SK-N-SH (cell line): ENCODE results near the gene ESYT3.

Experiments used
- CTCF ChIP-seq: fragments of 200-600 bp; sonication (generic); IDR thresholded peaks from 2 replicates; pipeline ENCODE4 v1.6.1; 2017; ENCODE audit warnings: antibody characterized with exemption, mild to moderate bottlenecking, moderate library complexity
- EZH2phosphoT487 ChIP-seq: fragments of 200-600 bp; sonication (generic); IDR thresholded peaks from 2 replicates; pipeline ENCODE4 v1.6.1; 2017; ENCODE audit warnings: low read depth, mixed run types, mild to moderate bottlenecking, antibody characterized with exemption, moderate library complexity, borderline replicate concordance
- JUND ChIP-seq: IDR thresholded peaks from 2 replicates; pipeline ENCODE4 v1.4.0; 2012
- MEF2A ChIP-seq: IDR thresholded peaks from 2 replicates; pipeline ENCODE4 v1.4.0; 2012; ENCODE audit warnings: low read depth, borderline replicate concordance
- NFIC ChIP-seq: IDR thresholded peaks from 2 replicates; pipeline ENCODE4 v1.4.0; 2012; ENCODE audit warnings: borderline replicate concordance
- NRF1 ChIP-seq: IDR thresholded peaks from 2 replicates; pipeline ENCODE4 v1.6.1; 2012; ENCODE audit warnings: low read depth, mild to moderate bottlenecking, low read length
- RAD21 ChIP-seq: IDR thresholded peaks from 2 replicates; pipeline ENCODE4 v1.6.1; 2012; ENCODE audit warnings: mild to moderate bottlenecking, low read length
- RCOR1 ChIP-seq: fragments of 150-350 bp; IDR thresholded peaks from 2 replicates; pipeline ENCODE4 v1.6.1; 2017; ENCODE audit warnings: antibody characterized with exemption, low read length
- SMC3 ChIP-seq: IDR thresholded peaks from 2 replicates; pipeline ENCODE4 v1.6.1; 2012; ENCODE audit warnings: low read depth, low read length, improper control_type of control experiment
- TCF12 ChIP-seq: IDR thresholded peaks from 2 replicates; pipeline ENCODE4 v1.4.0; 2012
- TF ChIP-seq, protein P1 (sequence below): IDR thresholded peaks from 2 replicates; pipeline ENCODE4 v1.6.1; 2012; ENCODE audit warnings: mild to moderate bottlenecking, low read depth, low read length, moderate library complexity
- TF ChIP-seq, protein P2 (sequence below): fragments of 150-350 bp; IDR thresholded peaks from 2 replicates; pipeline ENCODE4 v1.6.1; 2017; ENCODE audit warnings: antibody characterized with exemption, low read length, low read depth, borderline replicate concordance

- TF ChIP-seq RAD21 (no peak), CTCF (no peak), NRF1 (no peak), RCOR1 (no peak), MEF2A (no peak), JUND (no peak), TCF12 (no peak), NFIC (no peak), SMC3 (no peak), EZH2phosphoT487 (no peak)
- TF ChIP-seq, protein P1, sequence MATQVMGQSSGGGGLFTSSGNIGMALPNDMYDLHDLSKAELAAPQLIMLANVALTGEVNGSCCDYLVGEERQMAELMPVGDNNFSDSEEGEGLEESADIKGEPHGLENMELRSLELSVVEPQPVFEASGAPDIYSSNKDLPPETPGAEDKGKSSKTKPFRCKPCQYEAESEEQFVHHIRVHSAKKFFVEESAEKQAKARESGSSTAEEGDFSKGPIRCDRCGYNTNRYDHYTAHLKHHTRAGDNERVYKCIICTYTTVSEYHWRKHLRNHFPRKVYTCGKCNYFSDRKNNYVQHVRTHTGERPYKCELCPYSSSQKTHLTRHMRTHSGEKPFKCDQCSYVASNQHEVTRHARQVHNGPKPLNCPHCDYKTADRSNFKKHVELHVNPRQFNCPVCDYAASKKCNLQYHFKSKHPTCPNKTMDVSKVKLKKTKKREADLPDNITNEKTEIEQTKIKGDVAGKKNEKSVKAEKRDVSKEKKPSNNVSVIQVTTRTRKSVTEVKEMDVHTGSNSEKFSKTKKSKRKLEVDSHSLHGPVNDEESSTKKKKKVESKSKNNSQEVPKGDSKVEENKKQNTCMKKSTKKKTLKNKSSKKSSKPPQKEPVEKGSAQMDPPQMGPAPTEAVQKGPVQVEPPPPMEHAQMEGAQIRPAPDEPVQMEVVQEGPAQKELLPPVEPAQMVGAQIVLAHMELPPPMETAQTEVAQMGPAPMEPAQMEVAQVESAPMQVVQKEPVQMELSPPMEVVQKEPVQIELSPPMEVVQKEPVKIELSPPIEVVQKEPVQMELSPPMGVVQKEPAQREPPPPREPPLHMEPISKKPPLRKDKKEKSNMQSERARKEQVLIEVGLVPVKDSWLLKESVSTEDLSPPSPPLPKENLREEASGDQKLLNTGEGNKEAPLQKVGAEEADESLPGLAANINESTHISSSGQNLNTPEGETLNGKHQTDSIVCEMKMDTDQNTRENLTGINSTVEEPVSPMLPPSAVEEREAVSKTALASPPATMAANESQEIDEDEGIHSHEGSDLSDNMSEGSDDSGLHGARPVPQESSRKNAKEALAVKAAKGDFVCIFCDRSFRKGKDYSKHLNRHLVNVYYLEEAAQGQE, result no peak
- TF ChIP-seq, protein P2, sequence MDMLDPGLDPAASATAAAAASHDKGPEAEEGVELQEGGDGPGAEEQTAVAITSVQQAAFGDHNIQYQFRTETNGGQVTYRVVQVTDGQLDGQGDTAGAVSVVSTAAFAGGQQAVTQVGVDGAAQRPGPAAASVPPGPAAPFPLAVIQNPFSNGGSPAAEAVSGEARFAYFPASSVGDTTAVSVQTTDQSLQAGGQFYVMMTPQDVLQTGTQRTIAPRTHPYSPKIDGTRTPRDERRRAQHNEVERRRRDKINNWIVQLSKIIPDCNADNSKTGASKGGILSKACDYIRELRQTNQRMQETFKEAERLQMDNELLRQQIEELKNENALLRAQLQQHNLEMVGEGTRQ, result no peak
These were observed 62.0 kb downstream of the ESYT3 start for GRCh38 chr3:138496436-138496835.
